Measurements from ENCODE around the gene BZW2.
"Not testable (repeated sequence)": the region's sequence is repeated elsewhere in the genome, so short reads cannot be mapped to it uniquely, and the experiment has no call there.

Gene BZW2

DNA sequence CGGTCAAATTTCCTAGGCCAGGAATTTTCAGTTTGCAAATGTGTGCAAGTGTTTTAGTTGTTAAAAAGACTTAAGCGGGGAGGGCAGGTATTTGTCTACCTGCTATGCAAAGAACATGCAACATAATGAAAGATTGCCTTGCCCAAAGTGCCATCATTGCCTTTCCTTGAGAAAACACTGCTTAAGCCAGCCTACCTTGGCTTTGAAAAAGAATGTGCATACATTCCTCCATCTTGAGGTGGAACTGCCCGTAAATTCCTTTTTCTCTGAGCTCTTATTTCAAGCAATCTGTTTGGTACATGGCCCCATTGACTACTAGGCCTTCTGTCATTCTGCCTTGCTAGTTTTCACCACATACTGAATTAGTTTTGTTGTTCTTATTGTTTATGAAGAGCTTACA lies 29.3 kb downstream of the BZW2 start:
- DNase-seq (ENCODE audit: low spot score), result no peak
- in situ Hi-C loops (cut with MboI; ENCODE audit: low pct_unique_long_range_greater_than_20kb, low sequenced_read_pairs, unreplicated experiment), result no loop called here
- TF ChIP-seq, protein P1, sequence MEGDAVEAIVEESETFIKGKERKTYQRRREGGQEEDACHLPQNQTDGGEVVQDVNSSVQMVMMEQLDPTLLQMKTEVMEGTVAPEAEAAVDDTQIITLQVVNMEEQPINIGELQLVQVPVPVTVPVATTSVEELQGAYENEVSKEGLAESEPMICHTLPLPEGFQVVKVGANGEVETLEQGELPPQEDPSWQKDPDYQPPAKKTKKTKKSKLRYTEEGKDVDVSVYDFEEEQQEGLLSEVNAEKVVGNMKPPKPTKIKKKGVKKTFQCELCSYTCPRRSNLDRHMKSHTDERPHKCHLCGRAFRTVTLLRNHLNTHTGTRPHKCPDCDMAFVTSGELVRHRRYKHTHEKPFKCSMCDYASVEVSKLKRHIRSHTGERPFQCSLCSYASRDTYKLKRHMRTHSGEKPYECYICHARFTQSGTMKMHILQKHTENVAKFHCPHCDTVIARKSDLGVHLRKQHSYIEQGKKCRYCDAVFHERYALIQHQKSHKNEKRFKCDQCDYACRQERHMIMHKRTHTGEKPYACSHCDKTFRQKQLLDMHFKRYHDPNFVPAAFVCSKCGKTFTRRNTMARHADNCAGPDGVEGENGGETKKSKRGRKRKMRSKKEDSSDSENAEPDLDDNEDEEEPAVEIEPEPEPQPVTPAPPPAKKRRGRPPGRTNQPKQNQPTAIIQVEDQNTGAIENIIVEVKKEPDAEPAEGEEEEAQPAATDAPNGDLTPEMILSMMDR (IDR thresholded peaks at IDR 0.05; ENCODE audit: extremely low read depth, insufficient read depth, missing control alignments), result no peak

DNA sequence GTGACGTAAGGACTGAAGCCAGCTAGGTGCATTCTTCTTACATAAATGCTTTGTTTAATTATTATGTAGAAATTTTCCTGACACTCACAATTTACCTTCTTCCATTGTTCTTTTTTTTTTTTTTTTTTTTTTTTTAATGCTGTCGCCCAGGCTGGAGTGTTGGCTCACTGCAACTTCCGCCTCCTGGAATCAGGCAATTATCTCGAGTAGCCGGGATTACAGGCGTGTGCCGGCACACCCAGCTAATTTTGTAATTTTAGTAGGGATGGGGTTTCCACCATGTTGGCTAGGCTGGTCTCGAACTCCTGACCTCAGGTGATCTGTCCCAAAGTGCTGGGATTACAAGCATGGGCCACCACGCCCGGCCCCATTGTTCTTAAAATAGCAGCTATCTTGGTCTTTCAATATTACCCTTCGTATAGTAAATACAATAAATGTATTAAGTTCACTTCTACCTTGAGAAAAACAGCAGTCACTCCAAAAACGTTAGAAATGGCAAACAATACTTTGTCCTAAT lies 32.1 kb downstream of the BZW2 start:
- in situ Hi-C loops (cut with MboI; ENCODE audit: low pct_unique_long_range_greater_than_20kb, low sequenced_read_pairs, unreplicated experiment), result no loop called here
- TF ChIP-seq, protein P1 (IDR thresholded peaks at IDR 0.05; ENCODE audit: extremely low read depth, insufficient read depth, missing control alignments), result no peak
- no peak for DNase-seq (ENCODE audit: low spot score)

DNA sequence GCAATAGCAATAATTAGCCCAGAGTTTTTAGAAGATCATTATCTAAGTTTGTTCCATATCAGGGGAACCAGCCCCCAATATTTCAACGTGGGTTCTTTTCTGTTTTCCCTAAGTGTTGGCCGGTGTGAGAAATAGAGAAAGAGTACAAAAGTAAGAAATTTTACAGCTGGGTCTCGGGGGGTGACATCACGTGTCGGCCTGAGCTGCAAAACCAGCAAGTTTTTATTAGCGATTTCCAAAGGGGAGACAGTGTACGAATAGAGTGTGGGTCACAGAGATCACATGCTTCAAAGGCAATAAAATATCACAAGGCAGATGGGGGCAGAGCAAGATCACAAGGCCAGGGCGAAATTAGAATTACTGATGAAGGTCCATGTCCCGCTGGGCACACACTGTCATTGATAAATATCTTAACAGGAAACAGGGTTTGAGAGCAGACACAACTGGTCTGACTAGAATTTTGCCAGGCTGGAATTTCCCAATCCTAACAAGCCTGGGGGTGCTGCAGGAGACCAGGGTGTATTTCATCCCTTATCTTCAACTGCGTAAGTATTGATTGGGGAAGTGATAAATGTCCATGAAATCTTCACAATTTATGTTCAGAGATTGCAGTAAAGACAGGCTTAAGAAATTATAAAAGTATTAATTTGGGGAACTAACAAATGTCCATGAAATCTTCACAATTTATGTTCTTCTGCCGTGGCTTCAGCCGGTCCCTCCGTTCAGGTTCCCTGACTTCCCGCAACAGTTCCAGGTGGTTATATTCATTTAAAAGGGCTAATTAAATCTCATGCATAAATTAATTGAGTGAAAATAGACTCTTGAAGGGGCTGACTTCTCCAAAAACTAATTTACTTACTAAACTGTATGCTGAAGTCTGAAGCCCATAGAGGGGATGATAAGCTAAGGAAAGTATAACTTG lies 32.9 kb downstream of the BZW2 start:
- DNase-seq (ENCODE audit: low spot score); in situ Hi-C loops (cut with MboI; ENCODE audit: low pct_unique_long_range_greater_than_20kb, low sequenced_read_pairs, unreplicated experiment): not testable (repeated sequence)

DNA sequence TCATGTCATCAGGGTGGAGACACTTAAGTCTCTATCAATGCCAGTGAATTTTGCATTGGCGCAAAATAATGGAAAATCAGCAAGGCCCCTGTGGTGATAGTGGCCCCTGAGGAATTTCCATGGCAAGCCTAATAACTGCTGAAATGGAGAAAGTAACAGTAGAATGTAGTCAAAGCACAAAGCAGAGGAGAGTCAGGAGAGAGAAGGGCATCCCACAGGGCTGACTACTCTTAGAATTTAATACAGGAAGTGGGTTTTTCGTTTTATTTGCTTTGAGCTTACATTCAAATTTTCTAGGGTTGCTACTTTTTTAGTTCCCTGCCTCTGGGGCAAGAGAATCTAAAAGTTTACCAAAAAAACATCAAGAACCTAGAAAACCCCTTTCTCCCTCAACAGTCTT lies 39.0 kb downstream of the BZW2 start:
- no peak for DNase-seq (ENCODE audit: low spot score)
- in situ Hi-C loops (cut with MboI; ENCODE audit: low pct_unique_long_range_greater_than_20kb, low sequenced_read_pairs, unreplicated experiment), result no loop called here
- TF ChIP-seq, protein P1 (IDR thresholded peaks at IDR 0.05; ENCODE audit: extremely low read depth, insufficient read depth, missing control alignments), result no peak

DNA sequence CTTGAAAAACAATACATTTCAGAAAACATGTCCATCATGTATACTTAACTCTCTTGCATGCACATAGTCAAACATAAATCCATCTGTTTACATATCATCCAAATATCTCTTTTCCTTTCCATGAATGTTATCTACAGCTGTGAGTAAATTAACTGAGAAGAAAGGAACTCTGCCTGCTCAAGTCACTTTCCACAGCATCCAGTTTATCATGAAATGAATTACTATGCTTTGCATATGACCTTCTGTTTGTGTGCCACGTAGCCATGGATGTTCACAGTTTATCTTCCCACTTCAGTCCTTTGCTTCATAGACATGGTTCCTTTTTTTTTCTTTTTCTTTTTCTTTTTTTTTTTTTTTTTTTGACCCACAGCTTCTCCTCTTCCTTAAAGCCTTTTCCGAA lies 39.6 kb downstream of the BZW2 start:
- DNase-seq (ENCODE audit: low spot score), result no peak
- TF ChIP-seq, protein P1 (IDR thresholded peaks at IDR 0.05; ENCODE audit: extremely low read depth, insufficient read depth, missing control alignments), result no peak
- in situ Hi-C loops (cut with MboI; ENCODE audit: low pct_unique_long_range_greater_than_20kb, low sequenced_read_pairs, unreplicated experiment), result no loop called here

DNA sequence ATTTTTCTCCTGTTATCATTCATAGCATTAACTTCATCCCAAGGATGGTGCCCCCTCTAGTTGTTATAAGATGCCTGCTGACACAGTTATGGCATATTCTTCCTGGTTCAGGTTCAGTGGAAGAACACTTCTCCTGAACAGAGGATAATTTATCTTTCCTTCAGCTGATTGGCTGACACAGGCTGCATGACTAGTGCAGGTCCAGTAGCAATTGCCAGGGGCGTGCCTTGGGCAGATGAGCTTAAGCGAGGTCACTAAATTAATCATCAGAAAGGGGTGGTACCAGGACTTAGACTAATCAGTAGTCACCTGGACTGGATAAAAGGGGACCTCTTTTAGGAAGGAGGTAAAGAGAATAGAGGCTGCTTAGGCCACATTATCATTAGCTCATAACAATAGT lies 42.3 kb downstream of the BZW2 start:
- in situ Hi-C loops (cut with MboI; ENCODE audit: low pct_unique_long_range_greater_than_20kb, low sequenced_read_pairs, unreplicated experiment), result no loop called here
- DNase-seq (ENCODE audit: low spot score), result no peak
- TF ChIP-seq, protein P1 (IDR thresholded peaks at IDR 0.05; ENCODE audit: extremely low read depth, insufficient read depth, missing control alignments), result no peak

DNA sequence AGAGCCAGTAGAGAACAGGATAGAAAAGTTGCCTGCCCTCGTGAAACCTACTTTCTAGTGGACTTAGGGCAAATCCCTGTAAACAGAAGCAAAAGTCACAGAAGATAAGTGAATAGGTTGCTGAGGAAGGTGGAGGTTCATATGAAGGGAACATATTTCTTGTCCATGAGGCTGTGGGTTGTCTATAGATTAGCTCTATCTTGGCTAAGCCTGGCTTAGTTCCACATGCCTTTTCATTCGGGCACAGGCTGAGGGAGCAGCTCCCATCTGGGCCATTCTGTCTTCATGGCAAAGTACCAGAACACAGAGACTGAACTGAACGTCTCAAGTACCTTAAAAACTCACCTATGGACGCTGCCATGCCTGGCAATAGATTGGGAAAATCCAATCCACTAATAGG lies 45.3 kb downstream of the BZW2 start:
- TF ChIP-seq, protein P1 (IDR thresholded peaks at IDR 0.05; ENCODE audit: extremely low read depth, insufficient read depth, missing control alignments), result no peak
- in situ Hi-C loops (cut with MboI; ENCODE audit: low pct_unique_long_range_greater_than_20kb, low sequenced_read_pairs, unreplicated experiment), result no loop called here
- DNase-seq (ENCODE audit: low spot score), result no peak

All from GM13977 (cell line).